ENCODE data around the gene CPT1A.

CPT1A gene

DNA sequence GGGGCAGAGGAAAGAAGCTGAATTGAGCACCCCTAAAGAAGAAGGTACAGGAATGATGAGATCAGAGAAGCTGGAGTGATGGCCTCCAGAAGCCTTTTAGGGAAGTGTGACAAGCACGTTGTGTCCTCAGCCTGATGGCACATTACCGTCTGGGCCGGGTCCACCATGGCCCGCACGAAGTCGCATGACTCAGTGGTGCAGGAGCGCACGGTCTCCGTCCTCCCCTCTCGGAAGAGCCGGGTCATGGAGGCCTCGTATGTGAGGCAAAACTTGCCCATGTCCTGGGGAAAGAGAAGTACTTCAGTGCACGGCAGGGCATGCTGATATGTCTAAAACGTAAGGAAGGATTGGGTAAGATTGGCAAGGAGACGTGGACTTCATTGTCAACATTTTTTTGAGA is 79.2 kb downstream of the CPT1A start:
- no peak for DNase-seq (ENCODE audit: low read depth in 3 of 3, low spot score in 1 of 3)

DNA sequence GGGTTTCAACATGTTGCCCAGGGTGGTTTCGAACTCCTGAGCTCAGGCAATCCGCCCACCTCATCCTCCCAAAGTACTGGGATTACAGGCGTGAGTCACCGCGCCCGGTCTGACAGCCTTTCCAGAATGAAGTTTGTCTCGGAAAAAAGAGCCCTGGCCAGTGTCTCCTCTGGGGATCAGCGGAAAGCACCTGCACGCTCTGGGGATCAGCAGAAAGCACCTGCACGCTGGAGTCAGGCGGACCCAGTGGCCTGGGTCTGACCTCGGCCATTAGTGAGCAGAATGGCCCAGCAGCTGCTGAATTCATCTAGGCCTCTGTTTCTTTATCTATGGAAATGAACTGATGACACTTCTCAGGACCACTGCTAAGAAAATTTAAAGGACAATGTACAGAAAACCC is 79.9 kb downstream of the CPT1A start:
- no peak for DNase-seq (ENCODE audit: low read depth in 3 of 3, low spot score in 1 of 3)

DNA sequence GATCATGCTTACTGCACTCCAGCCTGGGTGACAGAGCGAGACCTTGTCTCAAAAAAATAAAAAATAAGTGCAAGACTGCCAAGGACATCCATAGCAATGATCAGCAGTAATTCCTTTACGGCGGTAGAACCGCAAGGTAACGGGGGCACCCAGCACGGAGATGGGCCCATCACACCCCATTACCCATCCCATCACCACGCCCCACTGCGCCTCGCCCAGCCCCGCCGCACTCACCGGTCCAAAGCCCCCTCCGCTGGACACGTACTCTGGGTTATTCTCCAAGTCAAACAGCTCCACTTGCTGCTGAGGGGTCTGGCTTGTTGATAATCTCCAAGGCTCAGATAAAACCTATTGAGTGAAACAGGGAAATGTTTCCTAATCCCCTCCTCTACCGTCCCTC is 81.7 kb downstream of the CPT1A start:
- DNase-seq (ENCODE audit: low read depth in 3 of 3, low spot score in 1 of 3): no peak

DNA sequence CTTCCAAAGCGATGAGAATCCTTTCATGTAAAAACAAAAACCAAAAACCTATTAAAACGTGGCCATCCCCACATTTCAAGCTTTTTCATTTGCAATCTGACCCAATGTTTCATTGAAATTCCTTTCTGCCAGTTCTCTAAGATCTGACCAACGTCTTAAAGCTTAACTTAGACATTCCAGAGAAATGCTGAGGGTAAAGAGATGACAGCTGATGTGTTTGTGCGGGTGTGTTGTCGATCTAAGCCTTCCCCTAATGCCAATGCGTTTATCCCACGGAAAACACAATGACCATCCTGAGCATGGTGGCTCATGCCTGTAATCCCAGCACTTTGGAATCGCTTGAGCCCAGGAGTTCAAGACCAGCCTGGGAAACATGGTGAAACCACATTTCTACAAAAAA is 84.0 kb downstream of the CPT1A start:
- no peak for DNase-seq (ENCODE audit: low read depth in 3 of 3, low spot score in 1 of 3)

DNA sequence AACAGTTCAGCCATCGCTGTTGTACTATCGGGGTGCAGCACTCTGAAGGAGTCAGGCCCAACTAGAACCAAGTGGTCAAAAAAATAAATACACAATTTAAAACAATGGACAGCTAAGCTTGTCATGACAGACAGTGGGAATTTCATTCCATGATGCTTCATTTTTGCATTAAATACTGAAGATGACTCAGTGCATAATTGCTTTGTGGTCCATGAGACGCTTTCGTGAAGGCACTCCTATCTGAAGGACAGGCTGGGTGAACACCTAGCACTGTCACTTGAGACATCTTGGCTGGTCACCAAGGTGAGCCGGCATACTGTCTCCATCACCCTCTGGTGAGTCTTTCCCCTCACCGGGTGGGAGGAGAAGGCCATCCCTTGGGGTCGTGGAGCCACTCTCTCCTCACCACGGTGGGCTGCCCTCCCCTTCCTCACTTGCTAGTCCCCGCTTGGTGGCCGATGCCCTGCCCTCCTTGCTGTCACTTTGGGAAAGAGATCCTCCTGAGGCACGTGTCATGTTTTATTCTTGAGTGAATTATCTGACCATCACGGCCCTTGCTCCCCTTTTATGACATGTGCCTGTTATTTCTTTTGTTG is 85.4 kb downstream of the CPT1A start:
- DNase-seq (ENCODE audit: low read depth in 3 of 3, low spot score in 1 of 3): no peak

DNA sequence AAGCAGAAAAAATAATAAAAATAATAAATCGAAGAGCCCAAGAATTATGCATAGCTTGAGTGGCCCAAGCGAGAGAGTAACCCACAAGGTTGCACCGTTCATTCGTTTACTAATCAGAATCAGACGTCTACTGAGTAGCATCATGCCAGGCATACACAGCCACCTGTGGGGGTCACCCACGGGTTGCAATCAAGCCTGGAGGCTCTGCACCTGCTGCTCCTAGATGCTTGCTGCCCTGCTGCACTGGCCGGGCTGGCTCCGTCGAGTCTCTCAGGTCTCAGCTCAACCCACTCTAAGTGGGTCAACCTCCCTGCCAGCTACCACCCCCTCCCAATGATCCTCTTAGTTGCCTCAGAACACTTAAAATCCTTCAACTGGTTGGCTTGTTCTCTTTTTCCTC is 88.4 kb downstream of the CPT1A start:
- DNase-seq (ENCODE audit: low read depth in 3 of 3, low spot score in 1 of 3): no peak

DNA sequence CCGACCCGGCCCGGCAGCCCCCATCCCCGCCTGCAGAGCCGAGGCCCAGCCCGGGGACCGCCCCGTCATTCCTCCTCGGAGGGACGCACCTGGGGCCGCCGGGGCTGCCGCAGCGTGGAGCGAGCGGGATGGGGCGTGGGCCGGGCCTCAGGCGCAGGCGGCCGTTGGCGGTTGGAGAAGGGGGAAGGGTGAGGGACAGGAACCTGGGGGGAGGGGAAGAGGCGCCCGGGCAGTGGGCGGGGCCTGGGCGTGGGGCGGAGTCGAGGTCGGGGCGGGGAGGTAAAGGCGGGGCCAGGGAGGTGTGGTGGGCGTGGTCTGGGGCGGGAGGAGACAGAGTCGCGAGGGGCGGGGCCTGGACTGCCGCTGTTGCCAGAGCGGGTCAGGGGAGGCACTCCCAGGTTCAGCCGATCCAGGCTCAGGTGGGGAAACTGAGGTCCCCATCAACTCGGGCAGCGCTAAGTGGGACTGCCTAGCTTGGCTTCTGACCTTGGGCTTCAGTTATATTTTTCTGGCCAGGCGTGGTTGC is 90.3 kb downstream of the CPT1A start, which contains the start of gene TESMIN:
Gene TESMIN, minus strand, starts transcription at position 190 of the 526 bp plus-strand sequence. CDS start 860 bp downstream, outside the sequence.
- DNase-seq (ENCODE audit: low read depth in 3 of 3, low spot score in 1 of 3): peak; percentile 80 to 92 (median 89)

DNA sequence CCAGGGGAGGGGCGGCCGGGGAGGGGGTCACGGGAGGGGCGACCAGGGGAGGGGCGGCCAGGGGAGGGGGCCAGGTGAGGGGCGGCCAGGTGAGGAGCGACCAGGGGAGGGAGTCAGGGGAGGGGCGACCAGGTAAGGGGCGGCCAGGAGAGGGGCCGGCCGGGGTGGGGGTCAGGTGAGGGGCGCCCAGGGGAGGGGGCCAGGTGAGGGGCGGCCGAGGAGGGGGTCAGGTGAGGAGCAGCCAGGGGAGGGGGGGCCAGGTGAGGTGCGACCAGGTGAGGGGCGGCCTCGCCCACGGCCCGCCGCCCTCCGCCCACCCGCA is 90.8 kb downstream of the CPT1A start:
- no peak for DNase-seq (ENCODE audit: low read depth in 3 of 3, low spot score in 1 of 3)

DNA sequence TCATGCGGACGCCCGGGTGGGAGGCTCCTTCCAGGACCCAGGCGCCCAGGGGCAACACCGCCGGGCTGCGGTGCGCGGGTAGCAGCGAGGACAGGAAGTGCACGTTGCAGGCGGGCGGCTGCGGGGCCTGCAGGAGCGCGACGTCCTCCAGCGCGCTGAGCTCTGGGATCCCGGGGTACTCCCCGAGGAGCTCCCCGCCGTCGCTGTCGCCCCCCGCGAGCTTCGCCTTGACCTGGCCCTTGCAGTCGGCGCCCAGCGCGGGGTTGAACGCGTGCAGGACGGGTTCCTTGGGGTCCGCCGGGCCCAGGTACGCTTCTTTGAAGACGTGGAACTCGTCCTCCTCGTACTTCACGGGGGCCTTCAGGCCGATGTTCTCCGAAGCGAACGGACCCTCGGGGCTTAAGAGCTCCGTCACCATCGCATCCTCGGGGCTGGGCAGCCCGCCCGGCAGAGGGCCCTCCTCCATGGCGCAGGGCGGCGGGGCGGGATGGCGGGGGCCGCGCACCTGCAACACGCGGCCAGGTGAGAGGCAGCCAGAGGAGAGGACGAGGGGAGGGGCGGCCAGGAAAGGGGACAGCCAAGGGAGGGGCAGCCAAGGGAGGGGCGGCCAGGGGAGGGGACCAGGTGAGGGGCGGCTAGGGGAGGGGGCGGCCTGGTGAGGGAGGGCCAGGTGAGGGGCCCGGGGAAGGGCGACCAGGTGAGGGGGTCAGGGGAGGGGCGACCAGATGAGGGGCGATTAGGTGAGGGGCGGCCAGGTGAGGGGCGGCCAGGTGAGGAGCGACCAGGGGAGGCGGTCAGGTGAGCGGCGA is 91.3 kb downstream of the CPT1A start:
- DNase-seq (ENCODE audit: low read depth in 3 of 3, low spot score in 1 of 3): peak in 1 of 3 donors; percentile 3

DNA sequence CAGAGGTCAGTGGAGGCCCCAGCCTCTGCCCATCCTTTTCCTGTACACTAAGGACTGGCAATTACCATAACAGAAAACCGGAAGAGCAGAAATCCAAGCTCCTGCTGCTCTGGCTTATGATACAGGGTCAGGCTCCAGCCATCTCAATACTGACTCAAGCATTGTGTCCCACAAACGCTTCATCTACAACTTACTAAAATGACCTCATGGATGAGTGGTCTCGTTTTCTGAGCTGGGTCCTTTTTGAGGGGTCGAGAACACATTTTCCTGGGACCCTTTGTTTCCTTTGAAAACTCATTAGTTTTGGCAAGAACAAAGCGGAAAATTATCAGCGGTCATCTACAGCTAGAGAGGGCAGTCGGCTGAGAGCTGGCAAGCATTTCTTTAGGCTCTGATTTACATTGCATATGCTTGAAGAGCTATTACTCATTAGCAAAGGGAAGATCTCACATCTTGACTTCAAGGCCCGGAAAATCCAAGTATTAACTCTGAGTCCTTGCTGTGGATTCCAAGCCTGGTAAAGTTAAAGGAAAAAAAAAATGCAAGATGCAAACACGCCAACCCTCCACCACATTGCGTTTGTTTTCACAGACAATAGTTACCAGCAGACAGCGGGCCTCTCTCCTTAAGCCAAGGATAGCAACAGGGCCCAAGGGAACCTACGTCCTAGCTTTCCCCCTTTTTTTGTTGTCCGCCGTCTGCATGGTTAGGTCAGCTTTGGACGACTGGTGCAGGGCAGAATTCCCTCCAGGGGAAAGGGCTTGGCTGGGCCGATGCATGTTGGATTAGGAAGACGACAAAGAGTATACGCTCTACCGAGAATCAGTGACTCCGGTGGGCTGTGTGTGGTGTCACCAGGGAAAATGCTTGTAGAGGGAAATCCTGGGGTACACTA is 92.2 kb downstream of the CPT1A start:
- DNase-seq (ENCODE audit: low read depth in 3 of 3, low spot score in 1 of 3): no peak

DNA sequence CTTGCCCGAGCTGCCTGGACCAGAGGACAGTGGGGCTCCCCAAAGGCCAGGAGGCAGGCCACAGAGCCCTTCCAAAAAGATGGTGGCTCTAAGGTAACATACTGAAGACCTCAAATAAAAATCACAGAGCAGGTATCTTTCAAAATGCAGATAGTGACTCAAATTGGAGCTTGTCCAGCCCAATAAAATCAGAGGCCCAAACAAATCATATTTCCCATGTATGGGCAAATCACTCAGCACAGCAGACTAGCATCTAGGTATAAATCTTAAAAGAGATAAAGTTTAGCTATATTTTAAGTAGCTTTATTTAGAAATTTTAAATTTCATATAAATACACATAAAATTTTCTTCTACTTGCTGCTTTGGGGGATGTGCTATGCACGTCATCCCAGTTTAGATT is 93.7 kb downstream of the CPT1A start:
- no peak for DNase-seq (ENCODE audit: low read depth in 3 of 3, low spot score in 1 of 3)

DNA sequence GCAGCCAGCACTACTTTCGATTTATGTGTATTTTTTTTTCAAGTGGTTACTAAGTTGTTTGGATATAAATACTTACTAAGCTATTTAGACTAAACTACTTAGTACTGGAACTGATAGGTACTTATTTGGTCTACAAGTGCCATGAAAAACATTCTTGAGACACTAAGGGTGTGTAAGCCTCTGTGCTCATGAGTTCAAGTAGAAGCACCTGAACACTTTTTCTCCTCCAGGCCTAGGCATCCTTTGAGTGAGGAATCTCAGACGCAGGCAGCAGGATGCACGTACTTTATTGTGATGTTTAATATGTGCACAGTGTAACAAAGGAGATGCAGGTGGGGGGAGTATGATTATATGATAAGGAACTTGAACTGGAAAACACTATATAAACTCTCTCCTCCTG is 98.2 kb downstream of the CPT1A start:
- no peak for DNase-seq (ENCODE audit: low read depth in 3 of 3, low spot score in 1 of 3)

DNA sequence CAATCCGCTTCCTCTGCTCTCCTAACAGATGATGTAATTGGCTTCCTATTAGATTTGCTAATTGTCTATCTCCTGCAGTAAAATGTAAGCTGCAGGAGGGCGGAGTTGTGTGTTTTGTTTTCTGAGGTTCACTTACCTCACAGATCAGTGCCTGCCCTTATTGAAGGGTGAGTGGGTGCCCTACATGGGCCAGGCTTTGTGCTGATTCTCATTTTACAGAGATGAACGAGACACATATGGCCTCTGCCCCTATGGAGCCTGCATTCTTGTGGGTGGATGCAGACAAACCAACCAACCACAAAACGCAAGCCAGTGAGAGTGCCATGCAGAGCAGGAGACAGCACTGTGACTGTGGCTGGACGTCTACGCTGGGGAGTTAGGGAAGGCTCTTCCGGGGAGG is 100.3 kb downstream of the CPT1A start:
- DNase-seq (ENCODE audit: low read depth in 3 of 3, low spot score in 1 of 3): no peak

DNA sequence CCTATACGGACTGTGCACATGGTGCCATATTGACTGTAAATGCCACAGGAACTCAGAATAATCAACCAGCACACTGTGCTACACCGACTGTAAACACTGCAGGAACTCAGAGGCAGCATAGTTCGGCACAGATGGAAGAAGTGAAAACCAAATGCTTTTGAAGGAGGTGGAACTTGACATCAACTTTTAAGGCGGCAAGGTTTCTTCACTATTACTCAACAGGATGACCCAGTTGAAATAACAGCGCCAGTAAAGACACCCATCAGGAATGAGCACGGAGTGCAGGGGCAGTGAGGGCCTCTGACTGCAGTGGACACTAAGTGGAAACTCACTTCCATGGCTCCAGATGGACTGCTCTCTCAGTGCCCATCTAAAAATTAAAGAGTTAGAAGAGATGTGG is 106.1 kb downstream of the CPT1A start:
- no peak for DNase-seq (ENCODE audit: low read depth in 3 of 3, low spot score in 1 of 3)

DNA sequence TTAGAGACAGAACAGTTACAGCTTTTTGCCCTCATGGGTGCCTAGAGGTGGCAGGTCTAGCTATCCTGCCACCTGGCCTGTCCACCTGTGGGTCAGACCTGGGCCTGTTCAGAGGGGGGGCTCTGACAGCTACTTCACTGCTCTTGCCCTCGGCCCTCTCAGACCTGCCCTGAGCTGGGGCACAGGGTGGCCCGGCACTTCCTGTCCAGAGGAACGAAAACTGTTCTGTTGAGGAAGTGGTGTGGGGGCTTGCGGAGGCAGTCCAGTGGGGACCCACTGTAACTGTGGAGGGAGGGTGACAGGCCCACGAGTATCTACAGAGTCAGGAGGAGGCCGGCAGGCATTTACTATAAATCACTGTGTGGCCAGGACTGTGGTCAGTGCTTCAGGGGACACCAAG is 106.6 kb downstream of the CPT1A start:
- DNase-seq (ENCODE audit: low read depth in 3 of 3, low spot score in 1 of 3): no peak

DNA sequence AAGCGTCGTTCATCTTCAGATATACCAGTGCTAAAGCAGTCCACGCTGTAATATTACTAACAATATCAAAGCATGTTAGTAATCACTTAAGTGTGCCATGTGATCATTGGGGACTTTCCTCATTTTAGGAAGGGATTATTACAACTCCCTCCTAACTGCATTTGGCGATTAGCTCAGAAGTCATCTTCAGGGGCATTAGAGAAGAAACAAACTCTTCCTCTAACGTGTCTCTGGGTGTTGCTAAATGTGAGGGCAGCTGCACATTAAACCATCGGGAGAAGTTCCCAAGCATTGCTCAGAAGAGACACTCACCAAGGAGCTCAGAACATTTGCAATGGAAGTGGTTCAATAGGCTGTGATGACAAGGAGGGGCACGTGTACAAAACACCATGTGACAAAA is 107.6 kb downstream of the CPT1A start:
- DNase-seq (ENCODE audit: low read depth in 3 of 3, low spot score in 1 of 3): no peak

DNA sequence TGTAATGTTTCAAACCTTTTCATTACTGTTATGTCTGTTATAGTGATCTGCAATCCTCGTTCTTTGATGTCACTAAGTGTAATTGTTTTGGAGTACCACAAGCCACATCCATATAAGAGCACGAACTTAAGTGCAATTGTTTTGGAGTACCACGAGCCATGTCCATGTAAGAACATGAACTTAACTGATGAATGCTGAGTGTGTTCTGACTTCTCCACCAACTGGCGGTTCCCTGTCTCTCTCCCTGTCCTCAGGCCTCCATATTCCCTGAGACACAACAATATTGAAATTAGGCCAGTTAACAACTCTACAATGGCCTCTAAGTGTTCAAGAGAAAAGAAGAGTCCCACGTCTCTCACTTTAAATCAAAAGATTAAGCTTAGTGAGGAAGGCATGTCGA is 113.9 kb downstream of the CPT1A start:
- DNase-seq (ENCODE audit: low read depth in 3 of 3, low spot score in 1 of 3): no peak

DNA sequence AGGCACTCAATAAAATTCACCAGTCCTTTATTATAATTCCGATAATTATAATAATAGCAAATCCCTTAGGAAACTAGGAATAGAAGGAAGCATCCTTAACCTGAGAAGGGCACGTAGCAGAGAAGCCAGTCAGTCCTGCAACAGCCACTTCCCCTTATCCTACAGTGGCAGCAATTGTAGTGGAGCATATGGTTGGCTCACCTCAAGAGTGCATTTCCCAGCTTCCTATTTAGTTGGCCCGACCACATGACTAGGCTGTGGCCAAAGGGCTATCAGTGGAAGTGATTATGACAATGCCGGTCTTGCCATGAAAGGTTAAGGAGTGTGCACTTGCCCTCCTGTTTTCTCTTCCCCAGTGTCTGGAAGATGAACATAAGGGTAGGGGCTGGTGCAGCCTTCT is 117.4 kb downstream of the CPT1A start:
- DNase-seq (ENCODE audit: low read depth in 3 of 3, low spot score in 1 of 3): no peak

DNA sequence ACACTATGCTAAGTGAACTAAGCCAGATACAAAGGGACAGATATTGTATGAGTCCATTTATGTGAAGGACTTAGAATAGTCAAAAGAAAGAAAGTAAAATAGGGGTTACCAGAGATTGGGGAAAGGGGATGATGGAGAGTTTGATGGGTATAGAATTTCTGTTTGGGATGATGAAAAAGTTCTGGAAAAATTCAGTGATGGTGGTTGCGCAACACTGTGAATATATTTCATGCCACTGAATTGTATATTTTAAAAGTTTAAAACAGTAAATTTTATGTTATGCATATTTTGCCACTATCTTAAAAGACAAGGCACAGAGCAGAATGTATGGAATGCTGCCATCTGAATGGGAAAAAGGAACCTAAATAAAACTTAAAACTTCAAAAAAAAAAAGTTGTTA is 119.6 kb downstream of the CPT1A start:
- no peak for DNase-seq (ENCODE audit: low read depth in 3 of 3, low spot score in 1 of 3)

DNA sequence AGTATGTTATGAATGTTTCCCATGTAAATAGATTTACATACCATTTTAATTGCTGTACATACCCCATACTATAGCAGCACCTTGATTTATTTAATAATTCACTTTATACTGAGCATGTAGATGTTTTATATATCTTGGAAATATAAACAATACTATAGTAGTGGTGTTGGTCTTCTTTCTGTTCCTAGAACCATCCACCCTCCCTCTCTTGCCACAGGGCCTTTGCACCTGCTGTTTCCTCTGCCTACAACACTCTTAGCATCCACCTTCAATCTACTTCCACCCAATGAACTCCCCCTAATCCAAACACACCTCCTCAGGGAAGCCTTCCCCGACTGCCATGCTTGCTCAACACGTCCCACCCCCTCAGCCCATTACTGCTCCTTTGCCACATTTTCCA is 120.6 kb downstream of the CPT1A start:
- no peak for DNase-seq (ENCODE audit: low read depth in 3 of 3, low spot score in 1 of 3)

DNA sequence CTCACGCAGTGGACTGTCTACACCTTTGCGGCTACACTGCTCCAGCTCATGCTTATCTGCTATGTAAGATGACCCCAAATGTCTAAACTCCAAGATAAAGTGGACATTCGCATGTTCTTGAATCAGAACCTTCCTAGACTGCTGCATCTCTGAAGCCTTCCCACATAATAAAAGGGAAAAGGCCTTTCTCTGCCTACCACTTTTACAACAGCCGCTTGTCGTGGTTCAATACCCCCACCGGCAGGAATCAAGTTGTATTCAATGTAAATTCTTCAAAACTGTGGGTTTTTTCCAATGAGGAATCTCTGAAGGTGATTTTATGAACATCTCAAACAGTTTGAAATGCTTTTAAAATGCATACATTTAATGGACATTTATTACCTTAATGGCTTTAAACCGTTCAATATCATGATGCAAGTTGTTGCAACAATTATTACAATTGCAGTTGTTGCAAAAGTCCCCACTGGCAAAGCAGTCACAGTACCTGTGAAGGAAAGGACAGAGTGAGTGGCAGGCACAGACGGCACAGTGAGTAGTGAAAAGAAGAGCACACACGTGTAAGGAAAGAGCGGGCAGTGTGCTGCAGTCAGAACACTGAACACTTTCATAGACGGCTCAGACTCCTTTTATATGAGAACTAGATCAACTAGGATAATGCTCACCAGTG is 126.1 kb downstream of the CPT1A start:
- no peak for DNase-seq (ENCODE audit: low read depth in 3 of 3, low spot score in 1 of 3)

Measured in stimulated activated CD4-positive, alpha-beta T cell treated with anti-CD3 and anti-CD28 coated beads, TNF-alpha, amount 100 ng/mL, for 1 hour (primary cell).